Measurements from ENCODE around the gene APBA2. TPM values are rescaled to one million over a fixed set of nuclear protein-coding genes. Genes with fewer than 3 reads are reported as not detected.

APBA2 gene
- polyA plus RNA-seq, 1 donor = 12.6 TPM

- DNase-seq = no peak
These were observed 174.3 kb downstream of the APBA2 start for GRCh38 chr15:29059871-29060640.

DNA sequence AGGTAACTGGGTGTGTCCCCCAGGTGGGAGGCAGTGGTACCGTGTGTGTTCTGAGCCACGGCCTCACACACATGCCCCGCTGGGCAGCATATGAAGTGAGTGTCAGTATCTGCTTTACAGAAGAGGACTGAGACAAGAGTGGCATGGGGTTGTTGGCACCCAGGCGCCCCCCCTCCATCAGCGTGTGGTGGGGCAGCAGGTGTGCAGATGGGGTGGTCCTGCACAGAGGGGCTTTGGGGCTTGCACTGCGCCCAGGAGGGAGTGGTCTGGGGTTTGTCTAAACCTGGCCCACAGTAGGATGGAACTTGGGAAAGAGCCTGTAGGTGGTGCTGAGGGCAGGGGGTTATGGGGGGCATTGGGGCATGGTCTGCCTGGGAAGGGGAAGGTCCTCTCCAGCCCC lies 176.0 kb downstream of the APBA2 start:
- DNase-seq = no peak

GRCh38 chr15:29062179-29062591 lies 176.4 kb downstream of the APBA2 start:
- no peak for DNase-seq

DNA sequence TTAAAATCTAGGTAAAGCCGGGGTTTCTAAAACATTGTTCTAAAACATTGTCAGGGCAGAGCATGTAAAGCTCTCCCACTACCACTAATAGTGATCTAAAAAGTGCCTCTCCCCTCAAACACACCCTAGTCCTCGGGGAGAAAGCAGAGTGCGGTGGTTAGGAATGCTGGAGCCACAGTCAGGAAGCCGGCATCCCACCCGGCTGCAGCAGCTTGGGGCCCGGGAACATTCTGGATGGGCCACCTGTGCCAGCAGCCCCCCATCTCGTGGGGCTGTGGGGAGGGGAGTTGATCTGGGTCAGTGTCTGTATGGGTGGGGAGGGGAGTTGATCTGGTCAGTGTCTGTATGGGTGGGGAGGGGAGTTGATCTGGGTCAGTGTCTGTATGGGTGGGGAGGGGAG lies 176.9 kb downstream of the APBA2 start:
- DNase-seq = no peak

DNA sequence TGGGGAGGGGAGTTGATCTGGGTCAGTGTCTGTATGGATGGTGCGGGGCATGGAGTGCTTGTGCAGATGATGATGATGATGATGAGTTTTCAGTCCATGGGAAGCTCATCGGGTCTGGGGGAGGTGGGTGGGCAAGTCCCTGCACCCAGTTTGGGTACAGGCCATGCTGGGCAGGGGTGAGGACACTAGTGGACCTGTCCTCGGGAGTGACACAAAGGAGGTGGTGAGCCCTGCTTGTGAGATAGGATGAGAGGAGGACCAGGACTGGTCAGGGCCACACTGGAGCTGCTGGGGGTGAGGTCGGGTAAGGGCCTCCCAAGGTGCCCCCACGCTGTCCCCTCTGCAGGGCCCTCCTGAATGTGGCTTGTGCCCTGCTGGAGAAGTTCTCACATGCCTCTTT lies 177.9 kb downstream of the APBA2 start:
- DNase-seq = no peak

DNA sequence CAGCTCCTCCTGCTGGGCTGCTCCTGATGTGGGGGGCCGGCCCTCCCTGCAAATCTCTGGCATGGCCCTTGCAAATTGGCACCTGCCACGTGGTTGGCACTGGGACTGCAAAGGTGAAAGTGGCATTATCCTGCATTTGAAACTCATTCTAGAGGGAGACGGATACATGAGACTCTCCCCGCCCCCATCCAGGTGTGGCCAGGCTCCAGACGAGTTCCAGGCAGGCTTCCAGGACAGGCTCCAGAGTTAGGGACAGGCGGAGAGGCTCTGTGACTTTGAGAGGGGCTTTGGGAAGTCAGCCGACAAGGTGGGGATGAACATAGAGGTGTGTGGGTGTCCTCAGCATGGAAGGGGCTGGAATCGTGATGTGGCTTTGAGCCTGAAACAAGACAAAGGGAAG lies 178.5 kb downstream of the APBA2 start:
- DNase-seq = no peak

- DNase-seq = no peak
These were observed 179.0 kb downstream of the APBA2 start for GRCh38 chr15:29064731-29065130.

GRCh38 chr15:29065571-29065970 lies 179.8 kb downstream of the APBA2 start:
- DNase-seq = no peak

GRCh38 chr15:29066310-29066709 lies 180.5 kb downstream of the APBA2 start:
- no peak for DNase-seq

DNA sequence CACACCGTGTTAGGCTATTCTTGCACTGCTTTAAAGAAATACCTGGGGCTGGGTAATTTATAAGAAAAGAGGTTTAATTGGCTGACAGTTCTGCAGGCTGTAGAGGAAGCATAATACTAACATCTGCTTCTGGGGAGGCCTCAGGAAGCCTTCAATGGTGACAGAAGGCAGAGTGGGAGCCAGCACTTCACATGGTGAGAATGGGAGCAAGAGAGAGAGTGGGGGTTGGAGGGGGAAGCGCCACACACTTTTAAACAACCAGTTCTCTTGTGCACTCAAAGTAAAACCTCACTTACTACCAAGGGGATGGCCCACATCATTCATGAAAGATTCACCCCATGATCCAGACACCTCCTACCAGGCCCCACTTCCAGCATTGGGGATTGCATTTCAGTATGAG lies 181.1 kb downstream of the APBA2 start:
- DNase-seq = no peak

DNA sequence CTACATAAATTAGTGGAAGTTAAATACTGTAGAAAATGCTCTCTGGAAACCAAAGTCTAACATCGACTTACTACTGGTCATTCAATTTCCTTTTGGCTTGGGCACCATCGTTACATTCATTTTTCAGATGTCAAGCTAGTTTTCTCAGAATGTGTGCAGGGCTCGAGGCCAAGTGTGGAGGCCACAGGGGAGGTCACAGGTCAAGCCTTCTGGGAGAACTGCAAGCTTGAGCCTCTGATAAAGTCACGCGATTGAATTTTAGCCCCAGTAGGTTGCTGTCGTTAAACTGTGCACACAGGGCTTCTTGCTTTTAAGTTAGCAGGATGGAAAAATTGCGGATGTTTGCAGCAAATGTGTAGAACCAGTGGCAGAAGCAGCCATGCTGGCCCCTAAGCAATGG lies 182.2 kb downstream of the APBA2 start:
- no peak for DNase-seq

GRCh38 chr15:29070471-29071231 lies 184.9 kb downstream of the APBA2 start:
- no peak for DNase-seq

- no peak for DNase-seq
These were observed 185.6 kb downstream of the APBA2 start for GRCh38 chr15:29071232-29071881.

- DNase-seq = no peak
These were observed 186.1 kb downstream of the APBA2 start for GRCh38 chr15:29071882-29072273.

DNA sequence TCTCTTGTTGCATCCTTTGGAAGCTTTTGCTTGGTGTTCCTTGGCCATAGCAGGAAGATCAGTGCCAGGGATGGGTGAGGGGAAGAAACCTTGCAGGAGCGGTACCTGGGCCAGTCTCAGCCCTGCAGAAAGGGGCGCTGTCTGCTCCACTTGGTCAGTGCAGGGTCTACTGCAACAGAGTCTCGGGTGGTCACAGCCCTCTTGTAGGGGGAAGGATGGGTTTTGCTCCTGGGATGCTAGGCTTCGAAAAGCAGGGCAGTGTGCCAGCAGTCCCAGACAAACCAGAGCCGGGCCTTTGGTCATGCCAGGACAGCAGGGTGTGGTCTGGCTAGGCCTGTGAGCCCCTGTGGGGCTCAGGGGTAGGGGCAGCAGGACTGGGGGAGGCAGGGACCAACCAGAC lies 186.7 kb downstream of the APBA2 start:
- DNase-seq = no peak

DNA sequence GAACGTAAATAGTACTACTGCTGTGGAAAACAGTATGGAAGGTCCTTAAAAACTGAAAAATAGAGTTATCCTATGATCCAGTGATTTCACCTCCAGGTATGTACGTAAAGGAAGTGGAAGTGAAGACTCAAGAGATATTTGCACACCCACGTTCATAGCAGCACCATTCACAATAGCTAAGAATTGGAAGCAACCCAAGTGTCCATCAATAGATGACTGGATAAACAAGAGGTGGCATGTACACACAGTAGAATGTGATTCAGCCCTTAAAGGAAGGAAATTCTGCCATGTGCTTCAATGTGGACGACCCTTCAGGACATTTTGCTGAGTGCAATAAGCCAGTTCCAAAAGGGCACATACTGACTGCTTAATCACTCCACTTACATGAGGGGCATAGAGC lies 188.3 kb downstream of the APBA2 start:
- DNase-seq = no peak

GRCh38 chr15:29078541-29078940 lies 192.8 kb downstream of the APBA2 start:
- no peak for DNase-seq

GRCh38 chr15:29079479-29079878 lies 193.7 kb downstream of the APBA2 start:
- no peak for DNase-seq

DNA sequence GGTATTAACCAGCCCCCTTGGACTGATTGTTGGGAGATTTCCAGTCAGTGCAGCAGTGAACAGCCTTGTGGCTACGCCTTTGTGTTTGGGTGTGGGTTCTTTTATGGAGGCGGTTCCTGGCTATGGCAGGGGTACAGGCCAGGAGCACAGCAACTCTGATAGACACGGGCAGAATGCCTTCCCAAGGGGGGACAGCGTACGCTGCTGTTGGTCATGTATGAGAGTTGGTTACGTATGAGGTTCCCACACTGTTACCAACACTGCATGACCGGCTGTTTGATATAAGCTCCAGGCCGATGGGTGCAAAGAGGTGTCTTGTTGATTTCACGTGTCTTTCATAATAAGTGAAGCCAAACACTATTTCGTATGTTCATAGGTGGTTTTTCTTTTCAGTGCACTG lies 196.0 kb downstream of the APBA2 start:
- DNase-seq = no peak

GRCh38 chr15:29083161-29083560 lies 197.4 kb downstream of the APBA2 start:
- DNase-seq = no peak

DNA sequence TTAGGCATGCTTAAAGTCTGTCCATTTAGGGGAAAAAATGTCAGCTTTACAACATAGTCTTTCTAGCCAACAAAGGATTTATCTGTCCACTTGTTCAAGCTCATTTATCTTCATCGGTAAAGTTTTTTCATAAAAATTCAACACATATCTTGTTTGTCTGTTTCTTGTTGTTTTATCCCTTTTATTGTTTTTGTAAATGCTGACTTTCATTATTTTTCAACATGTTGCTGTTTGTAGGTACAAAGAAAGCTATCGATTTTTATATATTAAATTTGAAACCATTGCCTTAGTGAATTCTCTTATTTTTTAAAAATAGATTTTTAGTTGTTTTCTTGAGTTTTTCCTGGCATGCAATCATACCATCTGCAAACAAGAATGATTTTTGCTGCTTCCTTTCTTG lies 198.1 kb downstream of the APBA2 start:
- no peak for DNase-seq

DNA sequence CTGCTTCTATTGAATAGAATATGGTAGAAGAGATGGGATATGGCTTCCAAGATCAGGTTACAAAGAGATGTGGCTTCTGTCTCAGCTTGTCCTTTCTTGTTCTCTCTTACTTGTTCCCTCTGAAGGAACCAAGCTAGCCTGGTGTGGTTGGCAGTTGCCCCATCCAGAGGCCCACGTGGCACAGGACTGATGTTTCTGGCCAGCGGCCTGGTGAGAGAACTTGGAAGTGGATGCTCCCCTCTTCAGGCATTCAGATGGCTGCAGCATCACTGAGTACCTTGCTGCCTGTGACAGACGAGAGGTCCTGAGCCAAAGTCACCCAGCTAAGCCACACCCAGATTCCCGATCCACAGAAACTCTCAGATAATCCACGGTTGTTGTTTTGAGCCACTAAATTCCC lies 200.2 kb downstream of the APBA2 start:
- DNase-seq = no peak

DNA sequence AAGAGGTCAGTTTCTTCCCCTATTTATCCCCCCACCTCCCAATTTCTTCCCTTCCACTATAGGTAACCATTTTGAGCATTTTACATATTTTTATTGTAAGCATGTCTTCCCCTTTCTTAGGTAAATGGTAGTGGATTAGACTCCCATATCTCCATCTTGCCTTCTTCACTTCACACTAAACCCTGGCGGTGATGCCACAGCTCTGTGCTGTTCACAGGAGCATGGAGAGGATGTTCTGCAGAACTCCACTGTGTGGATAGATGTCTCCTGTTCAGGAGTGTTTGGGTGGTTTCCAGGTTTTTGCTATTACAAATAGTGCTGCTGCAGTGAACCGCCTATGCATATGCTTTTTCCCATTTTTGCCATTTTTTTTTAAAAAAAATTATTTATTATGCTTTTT lies 201.1 kb downstream of the APBA2 start:
- no peak for DNase-seq

Data from left kidney (tissue), 2 donors.